ENCODE measurements around the gene PIMREG.

The PIMREG gene

DNA sequence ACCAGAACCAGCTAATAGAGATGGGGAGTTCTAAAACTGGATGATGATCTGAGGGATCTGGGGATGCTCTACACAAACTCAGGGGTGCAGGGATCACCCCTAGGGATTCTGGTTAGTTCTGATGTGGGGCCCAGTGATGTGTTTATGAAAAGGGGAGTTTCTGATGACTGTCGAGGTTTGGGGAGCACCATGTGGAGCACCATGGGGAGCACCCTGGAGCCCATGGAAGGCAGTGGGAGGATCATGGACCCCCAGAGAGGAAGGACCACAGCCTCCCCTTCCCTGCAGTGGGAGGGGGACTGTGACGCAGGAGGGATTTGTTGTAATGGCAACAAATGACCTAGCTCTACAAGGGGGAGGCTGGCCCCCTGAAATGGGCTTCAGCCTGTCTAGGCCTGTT lies 18.4 kb downstream of the PIMREG start:
- no peak for ATAC-seq

DNA sequence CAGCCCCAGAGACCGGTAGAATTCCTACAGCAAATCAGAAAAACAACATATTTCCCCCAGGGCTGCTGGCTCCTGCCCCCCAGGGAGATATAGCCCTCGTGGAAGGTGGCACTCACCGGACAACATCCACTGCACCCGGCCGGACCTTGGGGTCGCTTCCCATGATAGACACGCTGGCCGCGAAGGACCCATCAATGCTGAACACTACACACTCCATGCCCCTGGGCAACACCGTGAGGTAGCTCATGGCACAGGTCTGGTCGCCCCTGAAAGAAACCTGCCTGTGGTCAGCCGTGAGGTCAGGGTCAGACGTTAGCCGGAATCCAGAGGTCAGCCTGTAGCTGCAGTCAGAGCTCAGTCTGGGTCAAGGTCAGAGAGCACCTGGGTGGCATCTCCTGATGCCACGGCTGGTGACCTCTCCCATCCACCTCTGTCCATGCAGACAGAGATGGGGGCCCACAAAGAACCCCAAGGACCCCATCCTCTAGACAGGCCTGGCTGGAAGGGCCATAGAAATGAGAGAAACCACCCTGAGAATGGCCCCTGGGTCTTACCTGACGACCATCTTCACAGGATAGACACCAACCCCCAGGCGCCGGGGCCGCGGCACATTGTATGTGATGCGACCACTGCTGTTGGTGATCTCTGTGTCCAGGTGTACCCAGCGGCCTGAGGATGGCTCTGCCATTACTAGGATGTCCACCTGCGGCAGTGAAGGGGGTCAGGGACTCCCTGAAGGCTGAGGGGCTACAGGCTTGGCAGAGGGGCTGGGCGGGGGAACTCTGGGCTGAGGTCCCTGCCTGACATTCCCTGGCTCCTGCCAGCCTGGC lies 19.6 kb downstream of the PIMREG start:
- no peak for ATAC-seq

DNA sequence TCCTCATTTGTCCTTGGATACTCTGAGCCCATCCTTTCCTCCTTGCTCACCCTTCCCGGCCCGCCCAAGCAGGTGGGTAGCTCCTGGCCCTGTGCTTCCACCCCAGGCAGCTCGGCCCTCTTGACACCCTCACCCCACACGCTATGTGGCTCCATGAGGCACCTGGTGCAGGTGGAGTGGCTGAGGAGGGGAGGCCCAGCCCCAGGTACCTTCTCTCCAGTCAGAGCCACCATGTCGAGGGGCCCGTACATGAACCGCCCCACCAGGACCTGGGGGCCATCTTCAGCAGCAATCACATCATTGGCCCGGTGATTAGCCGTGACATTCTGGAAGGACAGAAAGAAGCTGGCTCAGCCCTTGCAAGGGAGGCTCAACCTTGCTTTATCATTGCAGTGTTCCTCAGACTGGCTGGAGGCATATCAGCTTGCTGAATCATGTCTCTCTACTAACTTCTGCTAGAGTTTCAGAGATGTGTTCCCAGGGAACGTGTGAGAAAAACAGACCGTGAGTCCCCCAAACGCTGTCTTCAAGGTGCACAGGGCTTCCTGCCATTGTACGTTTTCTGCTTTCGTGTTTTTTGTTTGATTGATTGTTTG lies 20.3 kb downstream of the PIMREG start:
- no peak for ATAC-seq

- no peak for ATAC-seq
Measured at GRCh38 chr17:6465206-6466003, 21.1 kb downstream of the PIMREG start.

DNA sequence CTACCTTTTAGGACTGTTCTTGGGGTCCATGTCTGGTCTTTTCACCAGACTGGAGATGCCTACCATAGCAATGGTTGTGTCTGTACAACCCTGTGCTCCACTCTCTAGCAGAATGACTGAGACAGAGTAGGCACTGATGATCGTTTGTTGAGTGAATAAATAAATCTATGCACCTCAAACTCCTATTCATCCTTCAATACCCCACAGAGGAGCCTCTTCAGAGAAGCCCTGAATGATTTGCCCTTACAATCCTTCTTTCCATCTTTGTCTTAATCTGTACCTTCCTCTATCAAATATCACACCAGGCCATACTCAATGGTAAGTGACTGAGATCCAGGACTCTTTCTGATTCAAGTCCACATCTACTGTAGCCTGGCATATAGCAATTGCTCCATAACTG lies 23.3 kb downstream of the PIMREG start:
- no peak for ATAC-seq

- ATAC-seq = no peak
Measured at GRCh38 chr17:6468051-6468790, 24.0 kb downstream of the PIMREG start.

DNA sequence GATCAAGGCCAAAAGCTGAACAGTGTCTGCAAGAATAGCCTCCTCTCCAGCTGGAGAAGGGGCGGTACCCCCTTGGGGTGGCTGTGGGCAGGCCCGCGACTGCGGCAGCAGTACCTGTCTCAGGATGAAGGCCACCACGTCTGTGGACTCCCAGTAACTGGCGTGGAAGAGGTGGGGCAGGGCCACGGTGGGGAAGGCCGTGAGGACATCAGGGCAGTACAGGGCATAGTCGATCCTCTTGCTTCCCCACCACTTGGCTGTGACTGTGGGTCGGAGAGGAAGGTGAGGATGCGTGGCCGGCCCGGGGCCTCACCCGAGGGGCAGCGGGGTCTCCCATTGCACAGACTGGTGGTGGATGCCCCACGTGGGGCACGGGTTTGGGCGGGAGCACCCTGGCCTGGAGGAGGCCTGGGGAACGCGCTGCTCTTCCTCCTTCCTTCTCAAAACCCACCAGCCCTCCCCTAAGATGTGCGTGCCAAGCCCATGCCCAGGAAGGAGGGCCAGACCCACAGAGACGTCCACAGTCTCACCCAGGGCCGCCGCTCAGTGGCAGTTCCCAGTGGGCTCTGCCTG lies 26.0 kb downstream of the PIMREG start:
- ATAC-seq = no peak

GRCh38 chr17:6470751-6471521 lies 26.7 kb downstream of the PIMREG start:
- ATAC-seq = no peak

DNA sequence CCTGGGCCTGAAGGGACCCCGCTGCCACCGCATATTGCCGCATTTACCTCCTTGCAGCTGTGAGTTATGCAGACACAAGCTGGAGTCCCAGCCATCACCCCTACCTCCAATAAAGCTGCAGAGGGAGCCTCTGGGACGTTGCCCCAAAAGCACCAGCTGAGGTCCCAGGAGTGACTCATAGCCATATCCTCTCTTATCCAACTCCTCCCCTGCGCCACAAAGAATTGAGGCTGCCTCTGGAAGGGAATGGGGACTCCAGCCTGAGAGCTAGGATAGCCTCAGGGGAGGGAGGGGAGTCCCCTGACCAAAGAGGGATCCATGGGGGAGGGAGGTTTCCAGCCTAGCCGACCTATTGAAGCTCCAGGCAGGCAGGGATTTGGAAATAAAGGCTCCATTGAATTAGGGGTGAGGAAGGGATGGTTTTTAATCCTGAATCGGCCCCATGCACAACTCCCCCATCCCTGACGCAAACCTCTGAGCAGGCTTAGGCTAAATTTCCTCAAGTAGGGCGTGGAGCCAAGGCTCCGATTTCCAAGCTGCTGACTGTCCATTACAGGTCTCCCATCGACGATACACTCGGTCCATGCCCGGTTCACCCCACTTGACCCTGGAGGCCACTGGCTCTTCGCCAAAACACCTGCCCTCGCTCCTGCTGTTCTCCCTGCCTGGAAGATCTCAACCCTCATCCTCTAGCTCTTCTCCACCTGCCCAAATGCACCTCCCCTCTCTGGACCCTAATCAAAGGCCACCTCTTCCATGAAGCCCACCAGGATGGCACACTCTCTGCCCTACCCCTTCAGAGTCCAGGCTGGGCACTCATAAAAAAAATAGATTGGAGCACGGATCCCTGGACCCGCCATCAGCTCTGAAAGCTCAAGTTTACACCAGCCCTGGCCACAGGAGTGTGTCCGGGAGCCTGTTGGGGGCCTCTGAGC lies 27.5 kb downstream of the PIMREG start:
- no peak for ATAC-seq

- ATAC-seq = no peak
Measured at GRCh38 chr17:6472517-6472916, 28.3 kb downstream of the PIMREG start.

DNA sequence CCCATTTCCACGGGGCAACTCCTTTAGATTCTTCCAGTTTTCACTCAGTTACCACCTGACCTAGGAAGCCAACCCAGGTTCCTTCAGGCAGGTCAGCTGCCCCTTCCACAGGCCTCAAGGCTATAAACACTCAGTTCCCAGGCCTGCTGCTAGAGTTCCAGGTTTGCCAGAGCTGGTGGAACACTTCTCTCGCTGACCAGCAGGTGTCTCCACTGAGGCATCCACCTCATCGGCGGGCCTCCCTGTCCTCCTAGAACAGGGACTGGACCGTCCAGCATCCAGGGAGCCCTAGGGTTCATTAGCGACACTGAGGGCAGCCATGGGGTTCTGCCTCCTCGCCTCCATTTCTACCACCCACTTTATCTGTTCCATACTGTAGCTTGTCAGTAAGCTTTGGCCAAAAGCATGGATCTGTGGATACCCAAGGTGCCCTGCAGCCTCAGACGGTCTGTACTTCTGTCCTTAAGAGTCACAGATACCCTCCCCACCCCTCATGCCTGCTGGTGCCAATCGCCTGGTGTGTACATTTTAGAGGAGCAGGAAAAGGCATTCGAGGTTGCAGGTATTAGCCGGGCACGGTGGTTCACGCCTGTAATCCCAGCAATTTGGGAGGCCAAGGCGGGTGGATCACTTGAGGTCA lies 29.0 kb downstream of the PIMREG start:
- ATAC-seq = peak in 1 of 2 donors; percentile 27

DNA sequence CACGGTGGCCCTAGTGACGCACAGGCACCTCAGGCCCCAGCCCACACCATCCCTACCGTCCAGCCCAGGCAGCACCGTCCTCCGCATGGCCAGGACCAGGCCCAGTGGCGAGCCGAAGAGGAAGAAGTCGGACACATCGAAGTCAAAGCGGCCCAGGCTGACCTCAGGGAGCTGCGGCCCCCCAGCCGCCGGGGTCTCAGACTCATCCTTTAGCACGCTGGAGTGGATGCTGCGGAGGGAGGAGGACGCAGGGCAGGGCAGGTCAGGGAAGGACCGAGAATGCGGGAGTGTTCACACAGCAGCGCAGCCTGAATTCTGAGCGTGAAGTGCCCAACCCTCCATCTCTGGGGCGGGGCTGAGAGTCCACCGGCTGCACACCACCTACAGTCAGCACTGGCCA lies 30.1 kb downstream of the PIMREG start:
- ATAC-seq = no peak

- ATAC-seq = no peak
Measured at GRCh38 chr17:6474906-6475305, 30.7 kb downstream of the PIMREG start.

DNA sequence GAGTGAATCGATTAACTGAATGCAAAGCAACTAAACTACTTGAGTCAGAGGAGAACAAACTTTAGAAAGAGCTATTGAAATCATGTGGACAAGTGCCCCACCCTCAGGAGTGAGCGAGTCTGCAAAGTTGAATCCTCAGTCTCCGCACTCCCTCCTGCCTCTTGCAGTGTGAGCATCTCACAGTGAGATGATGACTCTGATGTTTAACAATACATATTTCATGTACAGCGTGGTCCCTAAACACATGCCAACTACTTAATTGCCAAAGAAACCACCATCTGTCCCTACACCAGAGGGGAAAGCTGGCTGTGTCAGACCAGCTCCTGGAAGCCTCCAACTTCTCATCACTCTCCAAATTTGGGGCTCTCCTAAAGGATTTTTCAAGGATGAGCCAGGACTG lies 31.2 kb downstream of the PIMREG start:
- ATAC-seq = no peak

DNA sequence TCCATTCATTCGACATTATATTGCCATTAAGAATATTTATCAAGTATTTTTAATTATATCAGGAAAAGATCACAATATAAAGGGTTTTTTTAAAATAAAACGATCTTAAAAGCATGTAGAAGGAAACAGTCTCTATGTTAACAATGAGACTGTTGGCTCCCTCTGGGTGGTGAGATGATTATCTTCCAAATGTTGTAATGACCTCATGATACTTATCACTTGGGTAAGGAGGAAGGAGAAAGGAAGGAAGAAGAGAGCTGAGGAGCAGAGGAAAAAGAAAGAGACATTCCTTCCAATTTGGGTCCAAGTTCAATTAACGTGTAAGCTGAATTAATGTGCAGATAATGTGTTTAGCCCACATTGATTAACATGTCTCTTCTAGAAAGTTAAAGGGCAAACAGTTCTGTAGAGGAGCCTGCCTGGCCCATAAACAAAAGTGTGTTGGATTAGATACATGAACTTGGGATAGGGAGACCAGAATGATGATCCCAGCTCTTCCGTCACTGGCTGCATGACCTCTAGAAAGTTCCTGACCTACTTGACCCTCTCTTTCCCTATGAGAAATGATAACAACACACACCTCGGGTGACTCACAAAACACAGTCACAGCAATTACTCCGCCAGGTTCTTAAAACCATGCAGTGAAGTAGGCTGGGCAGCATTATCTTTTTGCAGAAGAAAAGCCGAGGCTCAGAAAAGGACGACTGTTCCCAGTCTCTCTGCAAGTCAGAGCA lies 32.0 kb downstream of the PIMREG start:
- no peak for ATAC-seq

DNA sequence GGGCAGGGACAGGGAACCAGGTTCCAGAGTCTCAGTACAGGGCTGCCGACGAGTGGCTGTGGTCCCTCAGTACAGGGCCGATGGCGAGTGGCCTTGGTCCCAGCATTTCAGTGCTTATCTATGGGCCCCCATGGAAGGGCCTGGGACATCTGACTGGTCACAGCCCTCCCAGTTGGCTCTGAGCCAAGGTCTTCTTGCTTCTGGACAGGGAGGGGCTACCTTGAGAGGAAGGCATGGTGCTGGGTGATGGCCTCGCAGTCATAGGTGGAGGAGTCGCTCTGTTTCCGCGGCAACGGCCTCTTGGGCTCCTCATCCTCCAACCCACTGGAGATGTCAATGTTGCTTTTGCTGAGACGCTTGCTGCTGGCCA lies 32.5 kb downstream of the PIMREG start:
- ATAC-seq = no peak

GRCh38 chr17:6477831-6478383 lies 33.7 kb downstream of the PIMREG start:
- ATAC-seq = no peak

DNA sequence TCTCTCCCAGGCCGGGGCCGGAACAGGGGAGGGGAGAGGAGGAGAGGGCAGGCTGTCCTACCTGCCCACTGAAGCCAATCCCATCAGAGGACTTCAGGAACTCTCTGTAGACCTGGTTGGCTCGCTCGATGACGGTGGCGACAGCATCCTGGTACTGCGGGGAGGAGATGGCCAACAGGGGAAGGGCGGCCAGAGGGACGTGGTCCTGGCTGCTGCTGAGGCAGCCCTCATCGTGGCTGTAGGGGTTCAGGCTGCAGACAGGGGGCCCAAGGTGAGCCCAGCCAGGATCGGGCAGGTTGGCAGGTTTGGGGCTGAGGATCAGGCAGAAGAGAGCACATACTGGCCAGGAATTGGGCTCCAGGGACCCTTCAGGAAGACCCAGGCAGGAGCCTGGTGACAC lies 34.2 kb downstream of the PIMREG start:
- no peak for ATAC-seq

Measured in activated CD4-positive, CD25-positive, alpha-beta regulatory T cell treated with anti-CD3 and anti-CD28 coated beads, Interleukin-2, amount 50 U/mL, for 24 hours (primary cell).